GM20000 (cell line): ENCODE measurements around the gene RAD51AP2.

Experiments
- DNase-seq: peaks from one replicate; pipeline ENCODE4 v3.0.0; 2012; ENCODE audit warnings: low spot score
- TF ChIP-seq, protein P1 (sequence below): IDR thresholded peaks from 2 replicates; pipeline ENCODE4 v1.5.1; 2012; ENCODE audit warnings: mild to moderate bottlenecking, control low read depth; ENCODE audit errors: extremely low read depth, missing control alignments

Gene RAD51AP2

DNA sequence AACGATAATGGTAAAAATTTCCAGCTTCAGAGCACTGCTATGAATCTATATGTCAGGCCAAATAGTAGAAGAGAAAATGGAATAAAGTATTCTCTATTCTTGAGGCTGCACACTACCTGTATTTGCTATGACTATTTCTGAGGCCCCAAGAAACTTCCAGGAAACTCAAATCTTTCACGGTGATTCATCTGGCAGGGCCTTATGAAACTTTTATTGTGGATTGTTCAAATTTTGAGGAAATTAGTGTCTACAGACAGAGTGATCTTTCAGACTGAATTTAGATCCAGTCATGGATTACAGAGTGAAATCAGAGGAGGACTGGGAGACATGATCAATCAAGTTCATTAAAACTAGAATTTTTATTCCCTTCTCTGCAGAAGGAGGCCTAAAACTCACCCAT is 18.2 kb upstream of the RAD51AP2 start:
- no peak for DNase-seq
- TF ChIP-seq, protein P1, sequence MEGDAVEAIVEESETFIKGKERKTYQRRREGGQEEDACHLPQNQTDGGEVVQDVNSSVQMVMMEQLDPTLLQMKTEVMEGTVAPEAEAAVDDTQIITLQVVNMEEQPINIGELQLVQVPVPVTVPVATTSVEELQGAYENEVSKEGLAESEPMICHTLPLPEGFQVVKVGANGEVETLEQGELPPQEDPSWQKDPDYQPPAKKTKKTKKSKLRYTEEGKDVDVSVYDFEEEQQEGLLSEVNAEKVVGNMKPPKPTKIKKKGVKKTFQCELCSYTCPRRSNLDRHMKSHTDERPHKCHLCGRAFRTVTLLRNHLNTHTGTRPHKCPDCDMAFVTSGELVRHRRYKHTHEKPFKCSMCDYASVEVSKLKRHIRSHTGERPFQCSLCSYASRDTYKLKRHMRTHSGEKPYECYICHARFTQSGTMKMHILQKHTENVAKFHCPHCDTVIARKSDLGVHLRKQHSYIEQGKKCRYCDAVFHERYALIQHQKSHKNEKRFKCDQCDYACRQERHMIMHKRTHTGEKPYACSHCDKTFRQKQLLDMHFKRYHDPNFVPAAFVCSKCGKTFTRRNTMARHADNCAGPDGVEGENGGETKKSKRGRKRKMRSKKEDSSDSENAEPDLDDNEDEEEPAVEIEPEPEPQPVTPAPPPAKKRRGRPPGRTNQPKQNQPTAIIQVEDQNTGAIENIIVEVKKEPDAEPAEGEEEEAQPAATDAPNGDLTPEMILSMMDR, result no peak

DNA sequence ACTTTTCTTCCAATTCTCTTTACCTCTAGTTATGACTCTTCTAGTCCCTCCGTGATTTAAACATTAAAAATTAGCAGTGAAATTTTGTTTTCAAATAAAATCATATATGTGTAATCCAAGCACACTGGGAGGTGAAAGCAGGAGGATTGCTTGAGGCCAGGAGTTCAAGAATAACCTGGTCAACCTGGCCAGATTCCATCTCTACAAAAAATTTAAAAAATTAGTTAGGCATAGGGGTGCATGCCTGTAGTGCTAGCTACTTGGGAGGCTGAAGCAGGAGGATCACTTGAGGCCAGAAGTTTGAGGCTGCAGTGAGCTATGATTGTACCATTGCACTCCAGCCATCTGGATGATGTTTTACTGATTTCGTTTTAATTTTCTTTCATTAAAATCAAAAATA is 15.3 kb upstream of the RAD51AP2 start:
- TF ChIP-seq, protein P1, result no peak
- no peak for DNase-seq

DNA sequence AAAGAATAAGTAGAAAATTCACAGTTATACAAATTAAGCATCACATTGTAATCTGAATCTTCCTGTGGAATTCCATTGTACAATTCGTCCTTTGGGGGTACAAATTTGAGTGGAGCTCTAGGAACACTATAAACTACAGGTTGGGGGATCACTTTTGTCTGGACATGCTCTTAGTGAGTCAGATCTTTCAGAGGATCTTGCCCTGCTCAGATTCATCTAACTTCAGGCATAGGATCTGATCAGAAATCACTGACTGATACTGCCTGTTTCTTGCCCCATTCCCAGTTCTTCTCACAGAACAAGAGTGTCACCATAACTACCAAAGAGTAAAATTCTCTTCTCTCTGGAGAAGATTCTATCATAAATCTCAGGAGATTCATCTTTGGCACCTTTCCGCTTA is 11.5 kb upstream of the RAD51AP2 start:
- TF ChIP-seq, protein P1, result no peak
- DNase-seq, result no peak

DNA sequence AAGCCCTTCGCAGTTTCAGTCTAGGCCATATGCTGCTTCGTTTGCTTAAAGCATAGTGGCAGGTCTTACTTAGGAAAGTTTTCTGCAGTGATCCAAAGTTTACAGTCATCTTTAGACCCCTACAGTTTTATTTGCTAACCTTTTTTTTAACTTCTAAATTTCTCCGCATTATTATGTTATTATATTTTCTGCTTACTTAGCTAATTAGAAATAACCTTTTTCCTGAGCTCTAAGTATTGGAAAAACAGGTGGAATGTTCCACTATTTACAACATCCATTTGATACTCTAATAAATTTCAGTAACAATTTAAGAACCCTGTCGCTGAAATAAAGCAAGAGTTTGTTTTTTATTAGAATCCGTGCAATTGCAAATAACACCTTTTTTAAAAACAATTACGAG is 4.1 kb upstream of the RAD51AP2 start:
- TF ChIP-seq, protein P1, result no peak
- no peak for DNase-seq

DNA sequence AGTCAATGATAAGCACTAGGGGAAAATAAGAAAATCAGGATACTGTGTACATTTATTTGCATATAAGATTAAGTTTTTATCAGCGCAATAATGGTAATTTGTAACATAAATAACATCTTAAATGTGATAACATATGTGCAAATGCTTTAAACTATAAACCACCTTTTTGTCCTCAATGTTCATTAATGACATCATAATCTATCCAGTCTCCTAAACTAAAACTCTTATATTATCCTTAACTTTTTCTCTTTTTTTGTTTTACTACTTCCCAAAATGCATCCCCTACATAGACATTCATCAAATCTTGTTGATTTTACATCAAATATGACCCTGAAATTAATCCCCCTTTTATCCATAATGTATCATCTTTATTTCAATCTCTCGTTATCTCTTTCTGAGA is 3.4 kb upstream of the RAD51AP2 start:
- TF ChIP-seq, protein P1, result no peak
- no peak for DNase-seq

DNA sequence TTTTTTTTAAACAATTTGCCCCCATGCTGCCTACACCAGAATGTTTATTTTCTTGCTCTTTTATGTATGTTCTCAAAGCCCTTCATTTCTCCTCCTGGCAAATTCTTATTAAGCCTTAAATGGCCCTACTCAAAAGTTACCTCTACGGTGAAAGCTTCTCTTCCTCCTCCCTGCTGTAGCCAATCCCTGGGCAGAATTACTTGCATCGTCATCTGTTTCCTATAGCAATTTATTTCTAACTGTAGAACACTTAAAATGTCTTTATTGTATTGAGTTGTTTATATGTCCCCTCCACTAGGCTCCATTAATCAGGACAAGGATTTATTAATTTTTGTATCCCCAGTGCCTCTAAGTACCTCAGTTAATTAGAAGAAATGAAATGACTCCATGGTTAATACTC is 2.5 kb upstream of the RAD51AP2 start:
- DNase-seq, result no peak
- TF ChIP-seq, protein P1, result no peak

DNA sequence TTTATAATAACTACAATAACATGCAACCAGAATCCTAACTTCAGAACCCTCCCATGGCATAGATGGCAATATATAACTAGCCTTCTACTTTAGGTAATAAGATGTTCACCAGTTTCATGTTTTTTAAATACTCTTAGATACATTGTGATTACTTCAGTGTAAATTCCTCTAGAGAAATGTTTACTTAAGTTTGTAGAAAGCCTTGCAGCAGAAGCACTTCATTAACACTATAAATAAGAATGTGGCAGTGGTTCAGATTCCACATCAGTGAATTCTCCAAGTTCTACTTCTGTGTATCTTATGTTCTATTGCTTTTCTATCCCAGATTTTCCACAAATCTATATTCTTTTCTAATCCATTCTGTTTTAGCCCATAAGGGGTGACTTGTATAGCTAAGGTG is 1.2 kb upstream of the RAD51AP2 start:
- DNase-seq, result no peak
- TF ChIP-seq, protein P1, result no peak
